Stomach (tissue), 4 donors: ENCODE data around the gene DRD4.

ENCODE experiments used
- CTCF ChIP-seq, 7 experiments: fragments of 450-650 bp in 4 of 7; fragments of 200-600 bp in 3 of 7; sonication (generic) in 3 of 7; IDR thresholded peaks; one replicate each; pipeline ENCODE4 v1.5.1; 2016 to 2019; ENCODE audit warnings: antibody characterized with exemption in 7 of 7, control low read depth in 2 of 7, mild to moderate bottlenecking in 1 of 7
- EP300 ChIP-seq: sonication (generic); formaldehyde crosslinking; IDR thresholded peaks from one replicate; pipeline ENCODE4 v1.6.1; 2017; ENCODE audit warnings: antibody characterized with exemption
- POLR2A ChIP-seq, 4 donors: fragments of 450-650 bp; IDR thresholded peaks; one replicate each; pipeline ENCODE4 v1.6.1; 2016; ENCODE audit warnings: antibody characterized with exemption in 4 of 4, control low read depth in 2 of 4, mild to moderate bottlenecking in 1 of 4, moderate library complexity in 1 of 4
- POLR2AphosphoS5 ChIP-seq, 3 donors: sonication (generic); formaldehyde crosslinking; IDR thresholded peaks; one replicate each; pipeline ENCODE4 v1.6.1; 2016; ENCODE audit warnings: antibody characterized with exemption in 3 of 3

- TF ChIP-seq POLR2A (IDR thresholded peaks at IDR 0.05) (no peak), CTCF (IDR thresholded peaks at IDR 0.05) (no peak), EP300 (no peak), POLR2AphosphoS5 (IDR thresholded peaks at IDR 0.05) (no peak)
These were observed 13.7 kb upstream of the DRD4 start for GRCh38 chr11:623349-623869.
